Activated T-helper 1 cell treated with Interleukin-2 at 50 U/mL for 16 hours (primary cell): ENCODE measurements around the gene PGLYRP4.
"Not testable (repeated sequence)": the region's sequence is repeated elsewhere in the genome, so short reads cannot be mapped to it uniquely, and the experiment has no call there.

Experiments used
- DNase-seq: peaks from one replicate; pipeline ENCODE4 v3.0.0-alpha.2; 2020; ENCODE audit warnings: low read depth

PGLYRP4 gene

GRCh38 chr1:153337980-153338853, 10.4 kb downstream of the PGLYRP4 start:
- DNase-seq, result no peak

- DNase-seq, result no peak
Observed at GRCh38 chr1:153336650-153337049, 12.0 kb downstream of the PGLYRP4 start.

GRCh38 chr1:153333902-153334301, 14.7 kb downstream of the PGLYRP4 start:
- no peak for DNase-seq

- DNase-seq, result no peak
Observed at GRCh38 chr1:153324912-153325311, 23.7 kb downstream of the PGLYRP4 start.

- DNase-seq, result no peak
Observed at GRCh38 chr1:153322568-153322967, 26.1 kb downstream of the PGLYRP4 start.

GRCh38 chr1:153318145-153318544, 30.5 kb downstream of the PGLYRP4 start:
- not testable (repeated sequence) for DNase-seq

GRCh38 chr1:153316013-153316412, 32.6 kb downstream of the PGLYRP4 start:
- not testable (repeated sequence) for DNase-seq

- DNase-seq, result not testable (repeated sequence)
Observed at GRCh38 chr1:153314388-153314787, 34.3 kb downstream of the PGLYRP4 start.

- DNase-seq, result no peak
Observed at GRCh38 chr1:153313288-153313687, 35.4 kb downstream of the PGLYRP4 start.

- DNase-seq, result no peak
Observed at GRCh38 chr1:153312570-153313186, 36.0 kb downstream of the PGLYRP4 start, which contains the start of gene PGLYRP3. TSS of gene PGLYRP3 (minus strand) at chr1:153312952. CDS start at chr1:153310665, 2,287 bp downstream.

GRCh38 chr1:153310526-153310925, 38.1 kb downstream of the PGLYRP4 start:
- DNase-seq, result no peak

GRCh38 chr1:153309441-153309840, 39.2 kb downstream of the PGLYRP4 start:
- DNase-seq, result no peak

GRCh38 chr1:153308540-153308939, 40.1 kb downstream of the PGLYRP4 start:
- no peak for DNase-seq

GRCh38 chr1:153307221-153307600, 41.4 kb downstream of the PGLYRP4 start:
- DNase-seq, result no peak

- no peak for DNase-seq
Observed at GRCh38 chr1:153306303-153307220, 42.1 kb downstream of the PGLYRP4 start.

GRCh38 chr1:153305682-153306081, 43.0 kb downstream of the PGLYRP4 start:
- no peak for DNase-seq

GRCh38 chr1:153302308-153302707, 46.3 kb downstream of the PGLYRP4 start:
- DNase-seq, result no peak

GRCh38 chr1:153293851-153294250, 54.8 kb downstream of the PGLYRP4 start:
- DNase-seq, result no peak

GRCh38 chr1:153293480-153293775, 55.2 kb downstream of the PGLYRP4 start:
- DNase-seq, result no peak

GRCh38 chr1:153292740-153293479, 55.7 kb downstream of the PGLYRP4 start:
- no peak for DNase-seq

- no peak for DNase-seq
Observed at GRCh38 chr1:153292185-153292584, 56.5 kb downstream of the PGLYRP4 start.

- no peak for DNase-seq
Observed at GRCh38 chr1:153291514-153291913, 57.1 kb downstream of the PGLYRP4 start.
